ENCODE results near the gene EGR4.

GRCh38 chr2:73260338-73260984, 32.9 kb downstream of the EGR4 start:
- TF ChIP-seq FOXA1 (IDR thresholded peaks at IDR 0.05) (no peak), ZNF384 (IDR thresholded peaks at IDR 0.05) (no peak), FOXM1 (IDR thresholded peaks at IDR 0.05; ENCODE audit: borderline replicate concordance) (no peak), HDGF (IDR thresholded peaks at IDR 0.05; ENCODE audit: borderline replicate concordance) (no peak), SP1 (IDR thresholded peaks at IDR 0.05) (no peak), LEF1 (IDR thresholded peaks at IDR 0.05; ENCODE audit: borderline replicate concordance) (no peak), SUZ12 (IDR thresholded peaks at IDR 0.05) (no peak), PKNOX1 (IDR thresholded peaks at IDR 0.05) (no peak), TARDBP (IDR thresholded peaks at IDR 0.05) (no peak), NFRKB (IDR thresholded peaks at IDR 0.05) (no peak), CTBP1 (IDR thresholded peaks at IDR 0.05; ENCODE audit: borderline replicate concordance) (no peak)
